OCI-LY7 (cell line): ENCODE measurements around the gene CFLAR.
A peak's percentile ranks its signal among the peaks of the same experiment; 100 is the strongest.

Source experiments
- EZH2phosphoT487 ChIP-seq: fragments of 200-600 bp; sonication (generic); IDR thresholded peaks from 2 replicates; pipeline ENCODE4 v1.6.1; 2018; ENCODE audit warnings: low read depth, borderline replicate concordance, mild to moderate bottlenecking, mixed run types, antibody characterized with exemption, low read length, moderate library complexity, mixed read lengths
- TF ChIP-seq, protein P1 (sequence below): fragments of 200-600 bp; sonication (generic); conservative IDR thresholded peaks from 2 replicates; pipeline ENCODE4 v1.5.1; 2014; ENCODE audit warnings: mild to moderate bottlenecking, antibody characterized with exemption, low read length, moderate library complexity, mixed read lengths

DNA sequence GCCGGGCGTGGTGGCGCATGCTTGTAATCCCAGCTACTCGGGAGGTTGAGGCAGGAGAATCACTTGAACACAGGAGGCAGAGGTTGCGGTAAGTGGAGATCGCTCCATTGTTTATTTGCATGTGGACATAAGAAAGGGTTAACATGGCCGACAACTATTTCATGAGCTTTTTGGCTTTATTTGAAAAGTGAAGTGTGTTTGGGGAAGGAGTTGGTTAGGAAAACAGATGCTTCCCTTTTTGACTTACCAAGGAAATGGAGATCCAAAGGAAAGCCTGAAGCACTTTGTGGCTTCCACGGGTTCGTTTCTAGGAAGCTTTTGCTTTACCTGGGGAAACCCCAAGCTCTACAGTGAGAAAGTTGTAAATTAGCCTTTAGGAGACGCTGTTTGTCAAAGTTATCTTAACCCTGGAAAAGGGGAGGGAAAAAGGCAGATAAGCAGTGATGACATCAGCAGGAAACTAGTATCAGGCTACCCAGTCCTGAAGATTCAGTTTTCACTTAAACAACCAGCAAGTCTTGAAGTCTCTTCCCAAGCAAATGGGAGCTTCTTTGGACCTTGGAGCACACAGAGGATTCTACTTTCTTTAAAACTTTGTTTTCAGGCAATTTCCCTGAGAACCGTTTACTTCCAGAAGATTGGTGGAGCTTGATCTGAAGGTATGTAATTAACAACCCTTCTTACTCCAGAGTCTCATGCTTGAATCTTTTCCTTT lies 66.8 kb downstream of the CFLAR start, which contains the start of gene CASP10:
- TF ChIP-seq, protein P1, sequence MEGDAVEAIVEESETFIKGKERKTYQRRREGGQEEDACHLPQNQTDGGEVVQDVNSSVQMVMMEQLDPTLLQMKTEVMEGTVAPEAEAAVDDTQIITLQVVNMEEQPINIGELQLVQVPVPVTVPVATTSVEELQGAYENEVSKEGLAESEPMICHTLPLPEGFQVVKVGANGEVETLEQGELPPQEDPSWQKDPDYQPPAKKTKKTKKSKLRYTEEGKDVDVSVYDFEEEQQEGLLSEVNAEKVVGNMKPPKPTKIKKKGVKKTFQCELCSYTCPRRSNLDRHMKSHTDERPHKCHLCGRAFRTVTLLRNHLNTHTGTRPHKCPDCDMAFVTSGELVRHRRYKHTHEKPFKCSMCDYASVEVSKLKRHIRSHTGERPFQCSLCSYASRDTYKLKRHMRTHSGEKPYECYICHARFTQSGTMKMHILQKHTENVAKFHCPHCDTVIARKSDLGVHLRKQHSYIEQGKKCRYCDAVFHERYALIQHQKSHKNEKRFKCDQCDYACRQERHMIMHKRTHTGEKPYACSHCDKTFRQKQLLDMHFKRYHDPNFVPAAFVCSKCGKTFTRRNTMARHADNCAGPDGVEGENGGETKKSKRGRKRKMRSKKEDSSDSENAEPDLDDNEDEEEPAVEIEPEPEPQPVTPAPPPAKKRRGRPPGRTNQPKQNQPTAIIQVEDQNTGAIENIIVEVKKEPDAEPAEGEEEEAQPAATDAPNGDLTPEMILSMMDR, result peak; percentile 72
- TF ChIP-seq EZH2phosphoT487, result no peak
